ENCODE measurements around the gene SLC30A9. TPM values are rescaled to one million over a fixed set of nuclear protein-coding genes. Genes with fewer than 3 reads are reported as not detected.

Gene SLC30A9
- total RNA-seq, 4 donors from 2014 or later, result 32.4 to 45.4 (median 34.7) TPM

- Histone ChIP-seq H3K36me3 (no peaks in the 10 kb centered on the region), H3K4me3 (no peak overlapping the region), H3K27me3 (no peaks in the 10 kb centered on the region), H3K4me1 (peaks cover 27 to 34% (median 33%) of the 10 kb centered on the region in 4 donors), H3K27ac (replicated peaks in 1 of 4) (no peak overlapping the region), H3K9me3 (no peaks in the 10 kb centered on the region)
- TF ChIP-seq CTCF (IDR thresholded peaks at IDR 0.05), result no peak
- TF ChIP-seq EP300 (IDR thresholded peaks at IDR 0.05), result no peak
- TF ChIP-seq POLR2AphosphoS5 (IDR thresholded peaks at IDR 0.05), result no peak
- no peak for TF ChIP-seq POLR2A (IDR thresholded peaks at IDR 0.05; ENCODE audit: low read depth)
- 85% methylated on average over 4 of the region's 4 CpGs for WGBS
- no peak for DNase-seq (ENCODE audit: extremely low spot score)
- intact Hi-C loops (cut with DNase I), result loop anchor here (5.0 kb wide), 1 partner anchor 56 kb away; the partner anchor contains the start of gene TMEM33
Observed at GRCh38 chr4:41992967-41993857, 2.9 kb downstream of the SLC30A9 start.

GRCh38 chr4:41994461-41994985, 4.2 kb downstream of the SLC30A9 start:
- no peak overlapping the region for H3K4me3 ChIP-seq
- intact Hi-C loops (cut with DNase I), result loop anchor here (5.0 kb wide), 1 partner anchor 57 kb away; the partner anchor contains the start of gene TMEM33
- no peak overlapping the region for H3K27ac ChIP-seq (replicated peaks in 1 of 4)
- H3K9me3 ChIP-seq, result no peaks in the 10 kb centered on the region
- no peak for DNase-seq (ENCODE audit: extremely low spot score)
- 92% methylated on average over 3 of the region's 3 CpGs for WGBS
- no peak for TF ChIP-seq POLR2A (IDR thresholded peaks at IDR 0.05; ENCODE audit: low read depth)
- TF ChIP-seq EP300 (IDR thresholded peaks at IDR 0.05), result no peak
- no peak for TF ChIP-seq POLR2AphosphoS5 (IDR thresholded peaks at IDR 0.05)
- TF ChIP-seq CTCF (IDR thresholded peaks at IDR 0.05), result no peak
- H3K27me3 ChIP-seq, result no peaks in the 10 kb centered on the region
- H3K4me1 ChIP-seq, result peaks cover 25 to 29% (median 27%) of the 10 kb centered on the region in 4 donors
- H3K36me3 ChIP-seq, result no peaks in the 10 kb centered on the region

- peaks cover 0 to 8% (median 3%) of the 10 kb centered on the region in 4 donors for H3K36me3 ChIP-seq
- no peaks in the 10 kb centered on the region for H3K27me3 ChIP-seq
- H3K9me3 ChIP-seq, result no peaks in the 10 kb centered on the region
- H3K4me1 ChIP-seq, result peaks cover 0 to 6% (median 2%) of the 10 kb centered on the region in 4 donors
- DNase-seq (ENCODE audit: extremely low spot score), result no peak
- TF ChIP-seq EP300 (IDR thresholded peaks at IDR 0.05) (no peak), CTCF (IDR thresholded peaks at IDR 0.05) (no peak), POLR2A (IDR thresholded peaks at IDR 0.05; ENCODE audit: low read depth) (no peak), POLR2AphosphoS5 (IDR thresholded peaks at IDR 0.05) (no peak)
- 95% methylated on average over 3 of the region's 3 CpGs for WGBS
- intact Hi-C loops (cut with DNase I), result no loop called here
- no peak overlapping the region for H3K4me3 ChIP-seq
- no peak overlapping the region for H3K27ac ChIP-seq (replicated peaks in 1 of 4)
Observed at GRCh38 chr4:41998019-41998418, 7.7 kb downstream of the SLC30A9 start.

- TF ChIP-seq POLR2AphosphoS5 (IDR thresholded peaks at IDR 0.05) (no peak), CTCF (IDR thresholded peaks at IDR 0.05) (no peak), POLR2A (IDR thresholded peaks at IDR 0.05; ENCODE audit: low read depth) (no peak), EP300 (IDR thresholded peaks at IDR 0.05) (no peak)
- intact Hi-C loops (cut with DNase I), result no loop called here
- no peaks in the 10 kb centered on the region for H3K9me3 ChIP-seq
- DNase-seq (ENCODE audit: extremely low spot score), result no peak
- H3K36me3 ChIP-seq, result peaks cover 0 to 8% (median 3%) of the 10 kb centered on the region in 4 donors
- no peak overlapping the region for H3K27ac ChIP-seq (replicated peaks in 1 of 4)
- H3K4me1 ChIP-seq, result peaks cover 0 to 4% (median 0%) of the 10 kb centered on the region in 4 donors
- no peaks in the 10 kb centered on the region for H3K27me3 ChIP-seq
- no peak overlapping the region for H3K4me3 ChIP-seq
Observed at GRCh38 chr4:41999321-41999720, 9.0 kb downstream of the SLC30A9 start.

Measured in esophagus muscularis mucosa (tissue), 4 donors.